A549 (cell line): ENCODE measurements around the gene LACC1. TPM values are rescaled to one million over a fixed set of nuclear protein-coding genes. Genes with fewer than 3 reads are reported as not detected.

Experiments used
- ATAC-seq, 2 experiments: fragments of 200-7000 bp in 1 of 2; fragments of >200 bp in 1 of 2; cut with Nextera tagmentation in 1 of 2; cut with Tn5 transposase in 1 of 2; 3 replicates each; pipeline versions ENCODE4 v1.8.0 to v1.9.1; 2018 to 2020; ENCODE audit warnings: mild to moderate bottlenecking in 1 of 2, moderate library complexity in 1 of 2
- CTCF ChIA-PET: fragments of 300-600 bp; sonication (Branson Sonifier 250); formaldehyde crosslinking; extraction: SDS; loops from one replicate; lab custom pipeline; 2021; ENCODE audit warnings: antibody characterized with exemption, inconsistent platforms; lab: Yijun Ruan, JAX
- POLR2A ChIA-PET: fragments of 350-600 bp; formaldehyde crosslinking; extraction: SDS; loops from one replicate; lab custom pipeline; 2021; ENCODE audit warnings: antibody characterized with exemption, inconsistent platforms; lab: Yijun Ruan, JAX
- DNase-seq, 2 experiments: peaks; one replicate each; pipeline versions ENCODE4 v3.0.0 to v3.0.0-alpha.2; 2011 to 2016; ENCODE audit warnings: low read depth in 1 of 2, low spot score in 1 of 2
- FAIRE-seq: peaks from 2 replicates; lab custom pipeline; 2011; peaks lifted over from hg19 to GRCh38; lab: Jason Lieb, UNC
- H3K27ac ChIP-seq, 2 experiments: fragments of >200 bp; sonication (Bioruptor Twin); formaldehyde crosslinking; 3 replicates each; pipeline ENCODE4 v1.5.1; 2016 to 2017
- H3K4me1 ChIP-seq: fragments of >200 bp; sonication (Bioruptor Twin); formaldehyde crosslinking; 3 replicates; pipeline ENCODE4 v1.6.1; 2016
- H3K4me2 ChIP-seq: fragments of >200 bp; sonication (Bioruptor Twin); formaldehyde crosslinking; 3 replicates; pipeline ENCODE4 v1.6.1; 2016
- H3K4me3 ChIP-seq: fragments of >200 bp; sonication (Bioruptor Twin); formaldehyde crosslinking; 3 replicates; pipeline ENCODE4 v1.5.1; 2016
- H3K9me3 ChIP-seq: fragments of >200 bp; sonication (Bioruptor Twin); formaldehyde crosslinking; 3 replicates; pipeline ENCODE4 v1.6.1; 2016
- BHLHE40 ChIP-seq: IDR thresholded peaks from 2 replicates; pipeline ENCODE4 v1.6.1; 2012; ENCODE audit warnings: low read depth, low read length, inconsistent platforms
- CBX2 ChIP-seq: fragments of 200-600 bp; sonication (generic); IDR thresholded peaks from 2 replicates; pipeline ENCODE4 v1.6.1; 2016; ENCODE audit warnings: low read depth, mild to moderate bottlenecking, borderline replicate concordance
- CBX8 ChIP-seq: fragments of 200-600 bp; sonication (generic); IDR thresholded peaks from 2 replicates; pipeline ENCODE4 v1.6.1; 2016
- CHD2 ChIP-seq: fragments of 150-350 bp; IDR thresholded peaks from 2 replicates; pipeline ENCODE4 v1.6.1; 2014; ENCODE audit warnings: low read length; ENCODE audit not compliant: partially characterized antibody
- CHD4 ChIP-seq: fragments of 200-600 bp; sonication (generic); IDR thresholded peaks from 2 replicates; pipeline ENCODE4 v1.6.1; 2016; ENCODE audit warnings: antibody characterized with exemption, mild to moderate bottlenecking, borderline replicate concordance
- EHMT2 ChIP-seq: fragments of 200-600 bp; sonication (generic); IDR thresholded peaks from 2 replicates; pipeline ENCODE4 v1.6.1; 2016; ENCODE audit warnings: antibody characterized with exemption, low read depth, mild to moderate bottlenecking, moderate library complexity
- FOSB ChIP-seq: fragments of 250-450 bp; sonication (Bioruptor Pico); IDR thresholded peaks from 2 replicates; pipeline ENCODE4 v1.5.0; 2020; ENCODE audit warnings: mild to moderate bottlenecking, moderate library complexity
- FOXS1 ChIP-seq: fragments of 250-450 bp; sonication (Bioruptor Pico); IDR thresholded peaks from 2 replicates; pipeline ENCODE4 v1.5.0; 2020; ENCODE audit warnings: mild to moderate bottlenecking, moderate library complexity
- HDAC2 ChIP-seq: fragments of 200-600 bp; sonication (generic); IDR thresholded peaks from 2 replicates; pipeline ENCODE4 v1.6.1; 2016
- HEYL ChIP-seq: fragments of 250-450 bp; sonication (Bioruptor Pico); IDR thresholded peaks from 2 replicates; pipeline ENCODE4 v1.8.0; 2021; ENCODE audit warnings: mild to moderate bottlenecking, moderate library complexity
- HOXB5 ChIP-seq: fragments of 250-450 bp; sonication (Bioruptor Pico); IDR thresholded peaks from 2 replicates; pipeline ENCODE4 v1.5.0; 2020; ENCODE audit warnings: mild to moderate bottlenecking, moderate library complexity
- JUN ChIP-seq, 2 experiments: fragments of >200 bp; sonication (Bioruptor Twin); formaldehyde crosslinking; IDR thresholded peaks; 2 replicates in 1 of 2; 3 replicates in 1 of 2; pipeline ENCODE4 v1.6.1; 2016 to 2017
- JUNB ChIP-seq: fragments of >200 bp; sonication (Bioruptor Twin); formaldehyde crosslinking; IDR thresholded peaks from 2 replicates; pipeline ENCODE4 v1.6.1; 2016
- PHF8 ChIP-seq: fragments of 200-600 bp; sonication (generic); IDR thresholded peaks from 2 replicates; pipeline ENCODE4 v1.6.1; 2016; ENCODE audit warnings: low read depth, mild to moderate bottlenecking, antibody characterized with exemption, moderate library complexity, borderline replicate concordance
- RCOR1 ChIP-seq: fragments of 150-350 bp; IDR thresholded peaks from 2 replicates; pipeline ENCODE4 v1.6.1; 2014; ENCODE audit warnings: antibody characterized with exemption, low read length, low read depth
- TFCP2L1 ChIP-seq: fragments of 250-450 bp; sonication (Bioruptor Pico); IDR thresholded peaks from 2 replicates; pipeline ENCODE4 v1.5.0; 2021; ENCODE audit warnings: mild to moderate bottlenecking
- TP53 ChIP-seq: fragments of 250-450 bp; sonication (Bioruptor Pico); IDR thresholded peaks from 2 replicates; pipeline ENCODE4 v1.5.0; 2021; ENCODE audit warnings: mild to moderate bottlenecking, moderate library complexity
- ZC3H11A ChIP-seq: fragments of 450-650 bp; IDR thresholded peaks from 2 replicates; pipeline ENCODE4 v1.6.1; 2014; ENCODE audit warnings: antibody characterized with exemption, mild to moderate bottlenecking
- ZFP36 ChIP-seq: fragments of 450-650 bp; IDR thresholded peaks from 2 replicates; pipeline ENCODE4 v1.6.1; 2014; ENCODE audit warnings: borderline replicate concordance; ENCODE audit not compliant: partially characterized antibody
- WGBS: methylation state at CpG from one replicate; pipeline ENCODE4 v1.1.6; 2017; ENCODE audit errors: missing lambda C conversion rate; 5-methylcytosine and 5-hydroxymethylcytosine counted together
- polyA plus RNA-seq, 4 experiments: library from polyadenylated mRNA; depleted of rRNA in 3 of 4; stranded (reverse); fragments of >200 nt; fragmentation: RNase III in 1 of 4; extraction: RNeasy Plus Mini Kit Qiagen cat#74134 plus additional on column Dnase treatment in 1 of 4; gene quantifications; 2 replicates in 3 of 4; 3 replicates in 1 of 4; pipeline ENCODE4 v1.2.3, GENCODE V29; 2011 to 2017
- TF ChIP-seq, protein P1 (sequence below): fragments of >200 bp; sonication (Bioruptor Twin); formaldehyde crosslinking; IDR thresholded peaks from 2 replicates; pipeline ENCODE4 v1.6.1; 2016
- TF ChIP-seq, protein P2 (sequence below): fragments of >200 bp; sonication (Bioruptor Twin); formaldehyde crosslinking; IDR thresholded peaks from 3 replicates; pipeline ENCODE4 v1.6.1; 2016
- TF ChIP-seq, protein P3 (sequence below): IDR thresholded peaks from 2 replicates; pipeline ENCODE4 v1.6.1; 2012
- TF ChIP-seq, protein P4 (sequence below): fragments of 150-350 bp; IDR thresholded peaks from 2 replicates; pipeline ENCODE4 v1.6.1; 2014; ENCODE audit warnings: low read depth, mild to moderate bottlenecking, low read length
- TF ChIP-seq, protein P5 (sequence below): fragments of 200-600 bp; sonication (generic); IDR thresholded peaks from 2 replicates; pipeline ENCODE4 v1.6.1; 2016; ENCODE audit warnings: antibody characterized with exemption, mild to moderate bottlenecking, moderate library complexity
- TF ChIP-seq, protein P6 (sequence below): IDR thresholded peaks from 2 replicates; pipeline ENCODE4 v1.6.1; 2012
- TF ChIP-seq, protein P7 (sequence below): IDR thresholded peaks from 2 replicates; pipeline ENCODE4 v1.6.1; 2012; ENCODE audit warnings: low read depth, borderline replicate concordance

Gene LACC1
- polyA plus RNA-seq, 2 of the 4 experiments (the other 2 are of a cell fraction): 2.2 to 4.8 TPM

- H3K27ac ChIP-seq: no peak overlapping the region
- ATAC-seq (no peak), FAIRE-seq (no peak), DNase-seq (no peak)
- H3K4me3 ChIP-seq: no peak overlapping the region
- peaks cover 11% of the 10 kb centered on the region; the same call in 2 of the 3 replicates for H3K4me1 ChIP-seq
- CTCF ChIA-PET: no interaction called here
- TF ChIP-seq, protein P1, sequence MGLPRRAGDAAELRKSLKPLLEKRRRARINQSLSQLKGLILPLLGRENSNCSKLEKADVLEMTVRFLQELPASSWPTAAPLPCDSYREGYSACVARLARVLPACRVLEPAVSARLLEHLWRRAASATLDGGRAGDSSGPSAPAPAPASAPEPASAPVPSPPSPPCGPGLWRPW: no peak
- TF ChIP-seq PHF8: no peak
- no peak for TF ChIP-seq HOXB5 (CRISPR knock-in tag)
- TF ChIP-seq, protein P2, sequence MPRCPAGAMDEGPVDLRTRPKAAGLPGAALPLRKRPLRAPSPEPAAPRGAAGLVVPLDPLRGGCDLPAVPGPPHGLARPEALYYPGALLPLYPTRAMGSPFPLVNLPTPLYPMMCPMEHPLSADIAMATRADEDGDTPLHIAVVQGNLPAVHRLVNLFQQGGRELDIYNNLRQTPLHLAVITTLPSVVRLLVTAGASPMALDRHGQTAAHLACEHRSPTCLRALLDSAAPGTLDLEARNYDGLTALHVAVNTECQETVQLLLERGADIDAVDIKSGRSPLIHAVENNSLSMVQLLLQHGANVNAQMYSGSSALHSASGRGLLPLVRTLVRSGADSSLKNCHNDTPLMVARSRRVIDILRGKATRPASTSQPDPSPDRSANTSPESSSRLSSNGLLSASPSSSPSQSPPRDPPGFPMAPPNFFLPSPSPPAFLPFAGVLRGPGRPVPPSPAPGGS: no peak
- no peak for TF ChIP-seq ZFP36
- no peak for TF ChIP-seq CBX2
- no peak for TF ChIP-seq HDAC2
- TF ChIP-seq CBX8: no peak
- no peak for TF ChIP-seq BHLHE40
- TF ChIP-seq ZC3H11A: no peak
- TF ChIP-seq JUN (IDR thresholded peaks at IDR 0.05): no peak
- TF ChIP-seq HEYL (CRISPR knock-in tag): no peak
- TF ChIP-seq CHD4: no peak
- 91% methylated on average over 2 of the region's 2 CpGs for WGBS
- H3K9me3 ChIP-seq: no peaks in the 10 kb centered on the region
- POLR2A ChIA-PET: no interaction called here
- no peak overlapping the region for H3K4me2 ChIP-seq
These were observed 3.3 kb upstream of the LACC1 start for GRCh38 chr13:43876366-43876765.

DNA sequence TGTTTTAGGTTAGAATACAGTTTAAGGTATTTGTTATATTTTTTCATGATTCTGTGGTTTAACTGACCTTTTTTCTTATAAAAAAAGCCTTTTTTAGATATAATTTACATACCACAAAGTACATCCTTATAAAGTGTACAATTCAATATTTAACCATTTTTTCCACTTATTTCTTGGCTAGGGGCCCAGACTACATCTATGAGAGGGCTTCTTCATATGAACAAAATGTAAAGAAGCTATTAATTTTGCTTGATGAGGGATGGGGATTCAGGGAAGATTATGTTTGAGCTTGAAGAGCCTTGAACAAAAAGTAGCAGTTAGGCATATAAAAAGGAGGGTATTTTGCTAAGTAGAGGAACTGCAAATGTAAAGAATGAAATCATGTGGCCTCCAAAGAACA lies 2.4 kb upstream of the LACC1 start:
- Histone ChIP-seq H3K4me2 (no peak overlapping the region), H3K4me1 (peaks cover 11% of the 10 kb centered on the region; the same call in 2 of the 3 replicates), H3K9me3 (no peaks in the 10 kb centered on the region), H3K27ac (no peak overlapping the region), H3K4me3 (no peak overlapping the region)
- ChIA-PET POLR2A (no interaction called here), CTCF (no interaction called here)
- TF ChIP-seq, protein P3, sequence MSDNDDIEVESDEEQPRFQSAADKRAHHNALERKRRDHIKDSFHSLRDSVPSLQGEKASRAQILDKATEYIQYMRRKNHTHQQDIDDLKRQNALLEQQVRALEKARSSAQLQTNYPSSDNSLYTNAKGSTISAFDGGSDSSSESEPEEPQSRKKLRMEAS: no peak
- no peak for TF ChIP-seq RCOR1
- TF ChIP-seq, protein P4, sequence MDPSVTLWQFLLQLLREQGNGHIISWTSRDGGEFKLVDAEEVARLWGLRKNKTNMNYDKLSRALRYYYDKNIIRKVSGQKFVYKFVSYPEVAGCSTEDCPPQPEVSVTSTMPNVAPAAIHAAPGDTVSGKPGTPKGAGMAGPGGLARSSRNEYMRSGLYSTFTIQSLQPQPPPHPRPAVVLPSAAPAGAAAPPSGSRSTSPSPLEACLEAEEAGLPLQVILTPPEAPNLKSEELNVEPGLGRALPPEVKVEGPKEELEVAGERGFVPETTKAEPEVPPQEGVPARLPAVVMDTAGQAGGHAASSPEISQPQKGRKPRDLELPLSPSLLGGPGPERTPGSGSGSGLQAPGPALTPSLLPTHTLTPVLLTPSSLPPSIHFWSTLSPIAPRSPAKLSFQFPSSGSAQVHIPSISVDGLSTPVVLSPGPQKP: no peak
- TF ChIP-seq PHF8: no peak
- TF ChIP-seq CHD2: no peak
- no peak for TF ChIP-seq ZC3H11A
- no peak for TF ChIP-seq BHLHE40
- no peak for TF ChIP-seq TP53 (CRISPR knock-in tag)
- no peak for TF ChIP-seq EHMT2
- TF ChIP-seq, protein P1: no peak
- TF ChIP-seq HOXB5 (CRISPR knock-in tag): no peak
- no peak for TF ChIP-seq TFCP2L1 (CRISPR knock-in tag)
- TF ChIP-seq, protein P5, sequence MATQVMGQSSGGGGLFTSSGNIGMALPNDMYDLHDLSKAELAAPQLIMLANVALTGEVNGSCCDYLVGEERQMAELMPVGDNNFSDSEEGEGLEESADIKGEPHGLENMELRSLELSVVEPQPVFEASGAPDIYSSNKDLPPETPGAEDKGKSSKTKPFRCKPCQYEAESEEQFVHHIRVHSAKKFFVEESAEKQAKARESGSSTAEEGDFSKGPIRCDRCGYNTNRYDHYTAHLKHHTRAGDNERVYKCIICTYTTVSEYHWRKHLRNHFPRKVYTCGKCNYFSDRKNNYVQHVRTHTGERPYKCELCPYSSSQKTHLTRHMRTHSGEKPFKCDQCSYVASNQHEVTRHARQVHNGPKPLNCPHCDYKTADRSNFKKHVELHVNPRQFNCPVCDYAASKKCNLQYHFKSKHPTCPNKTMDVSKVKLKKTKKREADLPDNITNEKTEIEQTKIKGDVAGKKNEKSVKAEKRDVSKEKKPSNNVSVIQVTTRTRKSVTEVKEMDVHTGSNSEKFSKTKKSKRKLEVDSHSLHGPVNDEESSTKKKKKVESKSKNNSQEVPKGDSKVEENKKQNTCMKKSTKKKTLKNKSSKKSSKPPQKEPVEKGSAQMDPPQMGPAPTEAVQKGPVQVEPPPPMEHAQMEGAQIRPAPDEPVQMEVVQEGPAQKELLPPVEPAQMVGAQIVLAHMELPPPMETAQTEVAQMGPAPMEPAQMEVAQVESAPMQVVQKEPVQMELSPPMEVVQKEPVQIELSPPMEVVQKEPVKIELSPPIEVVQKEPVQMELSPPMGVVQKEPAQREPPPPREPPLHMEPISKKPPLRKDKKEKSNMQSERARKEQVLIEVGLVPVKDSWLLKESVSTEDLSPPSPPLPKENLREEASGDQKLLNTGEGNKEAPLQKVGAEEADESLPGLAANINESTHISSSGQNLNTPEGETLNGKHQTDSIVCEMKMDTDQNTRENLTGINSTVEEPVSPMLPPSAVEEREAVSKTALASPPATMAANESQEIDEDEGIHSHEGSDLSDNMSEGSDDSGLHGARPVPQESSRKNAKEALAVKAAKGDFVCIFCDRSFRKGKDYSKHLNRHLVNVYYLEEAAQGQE: no peak
- no peak for TF ChIP-seq JUNB
- TF ChIP-seq, protein P6, sequence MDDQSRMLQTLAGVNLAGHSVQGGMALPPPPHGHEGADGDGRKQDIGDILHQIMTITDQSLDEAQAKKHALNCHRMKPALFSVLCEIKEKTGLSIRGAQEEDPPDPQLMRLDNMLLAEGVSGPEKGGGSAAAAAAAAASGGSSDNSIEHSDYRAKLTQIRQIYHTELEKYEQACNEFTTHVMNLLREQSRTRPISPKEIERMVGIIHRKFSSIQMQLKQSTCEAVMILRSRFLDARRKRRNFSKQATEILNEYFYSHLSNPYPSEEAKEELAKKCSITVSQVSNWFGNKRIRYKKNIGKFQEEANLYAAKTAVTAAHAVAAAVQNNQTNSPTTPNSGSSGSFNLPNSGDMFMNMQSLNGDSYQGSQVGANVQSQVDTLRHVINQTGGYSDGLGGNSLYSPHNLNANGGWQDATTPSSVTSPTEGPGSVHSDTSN: no peak
- no peak for TF ChIP-seq CHD4
- TF ChIP-seq, protein P7, sequence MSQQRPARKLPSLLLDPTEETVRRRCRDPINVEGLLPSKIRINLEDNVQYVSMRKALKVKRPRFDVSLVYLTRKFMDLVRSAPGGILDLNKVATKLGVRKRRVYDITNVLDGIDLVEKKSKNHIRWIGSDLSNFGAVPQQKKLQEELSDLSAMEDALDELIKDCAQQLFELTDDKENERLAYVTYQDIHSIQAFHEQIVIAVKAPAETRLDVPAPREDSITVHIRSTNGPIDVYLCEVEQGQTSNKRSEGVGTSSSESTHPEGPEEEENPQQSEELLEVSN: no peak
- TF ChIP-seq FOSB: no peak
- TF ChIP-seq FOXS1: no peak
- no peak for DNase-seq
- no peak for FAIRE-seq
- no peak for ATAC-seq
